ENCODE results near the gene SLX9.

Gene SLX9

GRCh38 chr21:44900559-44901251 is 39.1 kb upstream of the SLX9 start:
- no peak overlapping the region for H2BK120ac ChIP-seq (ENCODE audit: low read depth, low read length)
- H3K4me1 ChIP-seq (ENCODE audit: control insufficient read depth, low read depth, low read length): no peaks in the 10 kb centered on the region
- DNase-seq: no peak
- no peak overlapping the region for H2BK5ac ChIP-seq (ENCODE audit: low read length)
- no peak overlapping the region for H3K23ac ChIP-seq (ENCODE audit: low read length)
- H4K8ac ChIP-seq (ENCODE audit: low read depth, low read length): no peak overlapping the region
- no peaks in the 10 kb centered on the region for H3K36me3 ChIP-seq (ENCODE audit: control insufficient read depth, insufficient read depth, low read length)
- H3K4me2 ChIP-seq (ENCODE audit: low read length): no peak overlapping the region
- H3K9ac ChIP-seq (ENCODE audit: low read length): no peak overlapping the region
- no peaks in the 10 kb centered on the region for H3K79me2 ChIP-seq (ENCODE audit: control insufficient read depth, insufficient read depth, low read length)
- no peak overlapping the region for H3K18ac ChIP-seq (ENCODE audit: low read length)
- no peak overlapping the region for H3K27ac ChIP-seq (ENCODE audit: low read depth, low read length)
- no peak overlapping the region for H4K5ac ChIP-seq (ENCODE audit: low read length)
- H3K56ac ChIP-seq (ENCODE audit: low read length): no peak overlapping the region
- no peak overlapping the region for H3K4ac ChIP-seq (ENCODE audit: low read depth, low read length)
- H3K27me3 ChIP-seq (ENCODE audit: insufficient read depth, low read length, poor library complexity): no peaks in the 10 kb centered on the region
- no peak overlapping the region for H2BK15ac ChIP-seq (replicated peaks; ENCODE audit: low read depth)
- no CpG with 5 or more reads among the region's 28 CpGs for WGBS (ENCODE audit: extremely low coverage, insufficient coverage, low lambda C conversion rate)
- no peak overlapping the region for H3K4me3 ChIP-seq (ENCODE audit: low read length)
- H3K79me1 ChIP-seq (ENCODE audit: low read length): no peaks in the 10 kb centered on the region
- no peak overlapping the region for H2AK5ac ChIP-seq (ENCODE audit: low read length)

GRCh38 chr21:44901391-44902074 is 38.3 kb upstream of the SLX9 start:
- Histone ChIP-seq H3K27ac (ENCODE audit: low read depth, low read length) (no peak overlapping the region), H3K4me3 (ENCODE audit: low read length) (no peak overlapping the region)

DNA sequence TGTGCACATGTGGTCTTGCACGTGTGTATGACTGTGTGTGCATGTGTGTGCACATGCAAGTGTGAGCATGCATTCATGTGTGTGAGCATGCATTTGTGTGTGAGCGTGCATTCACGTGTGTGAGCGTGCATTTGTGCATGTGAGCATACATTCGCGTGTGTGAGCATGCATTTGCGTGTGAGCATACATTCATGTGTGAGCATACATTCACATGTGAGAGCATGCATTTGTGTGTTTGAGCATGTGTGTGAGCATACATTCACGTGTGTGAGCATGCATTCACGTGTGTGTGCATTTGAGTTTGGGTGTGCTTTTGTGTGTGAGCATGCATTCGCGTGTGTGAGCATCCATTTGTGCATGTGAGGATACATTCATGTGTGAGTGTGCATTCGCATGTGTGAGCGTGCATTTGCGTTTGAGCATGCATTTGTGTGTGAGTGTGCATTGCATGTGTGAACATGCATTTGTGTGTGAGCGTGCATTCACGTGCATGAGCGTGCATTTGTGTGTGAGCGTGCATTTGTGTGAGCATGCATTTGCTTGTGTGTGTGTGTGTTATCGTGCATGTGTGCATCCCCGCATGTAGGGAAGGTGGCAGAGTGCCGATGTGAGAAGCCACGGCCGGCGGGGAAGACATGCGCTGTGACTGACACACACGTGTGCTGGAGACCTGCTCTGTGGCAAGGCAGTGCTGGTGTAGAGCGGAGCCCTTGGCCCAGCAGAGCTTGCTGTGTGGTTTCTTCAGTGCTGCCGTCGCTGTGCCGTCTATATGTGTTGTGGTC is 37.4 kb upstream of the SLX9 start:
- H3K79me2 ChIP-seq (ENCODE audit: control insufficient read depth, insufficient read depth, low read length): no peaks in the 10 kb centered on the region
- no peak overlapping the region for H2BK5ac ChIP-seq (ENCODE audit: low read length)
- no CpG with 5 or more reads among the region's 30 CpGs for WGBS (ENCODE audit: extremely low coverage, insufficient coverage, low lambda C conversion rate)

More at GRCh38 chr21:44901391-44902074, 38.3 kb upstream of the SLX9 start:
- H3K27me3 ChIP-seq (ENCODE audit: insufficient read depth, low read length, poor library complexity): no peaks in the 10 kb centered on the region
- no peak overlapping the region for H3K4ac ChIP-seq (ENCODE audit: low read depth, low read length)
- no peak overlapping the region for H4K5ac ChIP-seq (ENCODE audit: low read length)
- no peak overlapping the region for H3K4me2 ChIP-seq (ENCODE audit: low read length)
- H3K56ac ChIP-seq (ENCODE audit: low read length): no peak overlapping the region
- no peaks in the 10 kb centered on the region for H3K79me2 ChIP-seq (ENCODE audit: control insufficient read depth, insufficient read depth, low read length)
- H3K4me1 ChIP-seq (ENCODE audit: control insufficient read depth, low read depth, low read length): no peaks in the 10 kb centered on the region
- no peak overlapping the region for H2BK15ac ChIP-seq (replicated peaks; ENCODE audit: low read depth)
- DNase-seq: no peak
- no peak overlapping the region for H4K8ac ChIP-seq (ENCODE audit: low read depth, low read length)
- no peaks in the 10 kb centered on the region for H3K79me1 ChIP-seq (ENCODE audit: low read length)
- H3K9ac ChIP-seq (ENCODE audit: low read length): no peak overlapping the region
- no CpG with 5 or more reads among the region's 27 CpGs for WGBS (ENCODE audit: extremely low coverage, insufficient coverage, low lambda C conversion rate)
- H2AK5ac ChIP-seq (ENCODE audit: low read length): no peak overlapping the region
- no peak overlapping the region for H2BK5ac ChIP-seq (ENCODE audit: low read length)
- no peak overlapping the region for H2BK120ac ChIP-seq (ENCODE audit: low read depth, low read length)
- H3K18ac ChIP-seq (ENCODE audit: low read length): no peak overlapping the region
- H3K36me3 ChIP-seq (ENCODE audit: control insufficient read depth, insufficient read depth, low read length): no peaks in the 10 kb centered on the region
- no peak overlapping the region for H3K23ac ChIP-seq (ENCODE audit: low read length)

DNA sequence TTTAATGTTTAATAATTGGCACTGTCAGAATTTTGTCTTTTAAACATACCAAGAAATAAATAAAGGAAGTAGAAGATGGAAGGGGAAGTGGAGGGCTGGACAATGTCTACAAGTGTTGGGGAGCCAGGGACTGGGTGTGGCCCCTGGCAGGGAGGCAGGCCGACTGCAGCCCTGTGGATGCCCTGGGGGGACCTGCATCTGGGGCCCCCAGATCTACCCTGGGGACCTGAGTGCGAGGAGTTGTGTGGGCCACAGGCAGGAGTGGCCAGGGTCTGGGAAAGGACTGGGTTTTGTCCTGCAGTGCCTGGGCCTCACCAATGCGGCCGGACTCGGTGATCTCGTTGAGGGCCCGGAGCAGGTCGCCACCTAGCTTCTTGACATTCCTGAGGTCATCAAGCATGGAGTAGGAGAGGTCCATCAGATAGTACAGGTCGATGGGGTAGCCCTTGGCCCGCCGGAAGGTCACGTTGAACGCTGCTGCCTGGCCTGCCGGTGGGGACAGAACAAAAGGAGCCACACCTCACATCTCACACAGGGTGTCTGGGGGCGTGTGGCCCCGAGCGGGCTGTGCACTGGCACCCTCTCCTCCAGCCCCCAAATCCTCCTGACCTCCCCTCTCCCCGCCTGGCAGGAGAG is 36.7 kb upstream of the SLX9 start:
- no peak overlapping the region for H3K18ac ChIP-seq (ENCODE audit: low read length)
- H3K9ac ChIP-seq (ENCODE audit: low read length): no peak overlapping the region
- no peak overlapping the region for H2BK120ac ChIP-seq (ENCODE audit: low read depth, low read length)
- H3K27ac ChIP-seq (ENCODE audit: low read depth, low read length): no peak overlapping the region
- H3K4ac ChIP-seq (ENCODE audit: low read depth, low read length): no peak overlapping the region
- no peaks in the 10 kb centered on the region for H3K27me3 ChIP-seq (ENCODE audit: insufficient read depth, low read length, poor library complexity)
- H3K4me2 ChIP-seq (ENCODE audit: low read length): no peak overlapping the region
- no peak overlapping the region for H2BK15ac ChIP-seq (replicated peaks; ENCODE audit: low read depth)
- H2BK5ac ChIP-seq (ENCODE audit: low read length): no peak overlapping the region
- H3K23ac ChIP-seq (ENCODE audit: low read length): no peak overlapping the region
- no peak overlapping the region for H4K5ac ChIP-seq (ENCODE audit: low read length)
- no peak for DNase-seq
- WGBS (ENCODE audit: extremely low coverage, insufficient coverage, low lambda C conversion rate): no CpG with 5 or more reads among the region's 18 CpGs
- H3K56ac ChIP-seq (ENCODE audit: low read length): no peak overlapping the region
- H4K8ac ChIP-seq (ENCODE audit: low read depth, low read length): no peak overlapping the region
- H3K4me3 ChIP-seq (ENCODE audit: low read length): no peak overlapping the region
- no peaks in the 10 kb centered on the region for H3K79me2 ChIP-seq (ENCODE audit: control insufficient read depth, insufficient read depth, low read length)
- no peaks in the 10 kb centered on the region for H3K79me1 ChIP-seq (ENCODE audit: low read length)
- no peaks in the 10 kb centered on the region for H3K4me1 ChIP-seq (ENCODE audit: control insufficient read depth, low read depth, low read length)
- no peaks in the 10 kb centered on the region for H3K36me3 ChIP-seq (ENCODE audit: control insufficient read depth, insufficient read depth, low read length)
- H2AK5ac ChIP-seq (ENCODE audit: low read length): no peak overlapping the region

More for the DNA sequence above, 37.4 kb upstream of the SLX9 start:
- Histone ChIP-seq H3K9ac (ENCODE audit: low read length) (no peak overlapping the region), H2BK120ac (ENCODE audit: low read depth, low read length) (no peak overlapping the region), H3K4ac (ENCODE audit: low read depth, low read length) (no peak overlapping the region), H4K5ac (ENCODE audit: low read length) (no peak overlapping the region), H3K4me2 (ENCODE audit: low read length) (no peak overlapping the region), H2AK5ac (ENCODE audit: low read length) (no peak overlapping the region), H2BK15ac (replicated peaks; ENCODE audit: low read depth) (no peak overlapping the region), H3K36me3 (ENCODE audit: control insufficient read depth, insufficient read depth, low read length) (no peaks in the 10 kb centered on the region), H3K4me1 (ENCODE audit: control insufficient read depth, low read depth, low read length) (no peaks in the 10 kb centered on the region), H3K27me3 (ENCODE audit: insufficient read depth, low read length, poor library complexity) (no peaks in the 10 kb centered on the region), H3K4me3 (ENCODE audit: low read length) (no peak overlapping the region), H3K27ac (ENCODE audit: low read depth, low read length) (no peak overlapping the region), H4K8ac (ENCODE audit: low read depth, low read length) (no peak overlapping the region), H3K23ac (ENCODE audit: low read length) (no peak overlapping the region), H3K79me1 (ENCODE audit: low read length) (no peaks in the 10 kb centered on the region), H3K18ac (ENCODE audit: low read length) (no peak overlapping the region), H3K56ac (ENCODE audit: low read length) (no peak overlapping the region)
- DNase-seq: no peak

DNA sequence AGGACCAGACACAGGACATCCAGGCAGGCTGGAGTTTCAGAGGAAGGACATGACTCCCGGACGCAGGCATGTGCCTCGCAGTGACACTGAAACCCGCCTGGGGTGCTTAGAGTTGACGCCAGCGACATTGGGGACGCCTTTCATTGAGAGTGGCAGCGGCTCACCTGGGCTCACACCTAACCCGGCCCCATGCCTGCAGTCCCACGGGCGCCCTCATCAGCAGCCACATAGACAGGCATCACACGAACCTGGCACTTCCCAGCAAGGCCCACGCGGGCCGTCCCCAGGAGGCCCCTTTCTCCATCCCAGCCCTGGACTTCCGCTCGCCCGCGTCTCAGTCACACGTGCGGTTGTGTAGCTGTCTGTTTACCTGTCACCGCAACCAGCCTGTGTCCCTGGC is 36.1 kb upstream of the SLX9 start:
- H3K9ac ChIP-seq (ENCODE audit: low read length): no peak overlapping the region
- no peak for DNase-seq
- no peak overlapping the region for H3K56ac ChIP-seq (ENCODE audit: low read length)
- H3K4ac ChIP-seq (ENCODE audit: low read depth, low read length): no peak overlapping the region
- no peaks in the 10 kb centered on the region for H3K36me3 ChIP-seq (ENCODE audit: control insufficient read depth, insufficient read depth, low read length)
- no peaks in the 10 kb centered on the region for H3K79me1 ChIP-seq (ENCODE audit: low read length)
- H3K4me2 ChIP-seq (ENCODE audit: low read length): no peak overlapping the region
- no peaks in the 10 kb centered on the region for H3K27me3 ChIP-seq (ENCODE audit: insufficient read depth, low read length, poor library complexity)
- H3K79me2 ChIP-seq (ENCODE audit: control insufficient read depth, insufficient read depth, low read length): no peaks in the 10 kb centered on the region
- no peak overlapping the region for H3K4me3 ChIP-seq (ENCODE audit: low read length)
- H4K8ac ChIP-seq (ENCODE audit: low read depth, low read length): no peak overlapping the region
- H3K4me1 ChIP-seq (ENCODE audit: control insufficient read depth, low read depth, low read length): no peaks in the 10 kb centered on the region
- no peak overlapping the region for H3K18ac ChIP-seq (ENCODE audit: low read length)
- no peak overlapping the region for H4K5ac ChIP-seq (ENCODE audit: low read length)
- H2BK15ac ChIP-seq (replicated peaks; ENCODE audit: low read depth): no peak overlapping the region
- no peak overlapping the region for H3K23ac ChIP-seq (ENCODE audit: low read length)
- H3K27ac ChIP-seq (ENCODE audit: low read depth, low read length): no peak overlapping the region
- no CpG with 5 or more reads among the region's 22 CpGs for WGBS (ENCODE audit: extremely low coverage, insufficient coverage, low lambda C conversion rate)
- H2BK120ac ChIP-seq (ENCODE audit: low read depth, low read length): no peak overlapping the region
- H2BK5ac ChIP-seq (ENCODE audit: low read length): no peak overlapping the region
- no peak overlapping the region for H2AK5ac ChIP-seq (ENCODE audit: low read length)
